CD1c-positive myeloid dendritic cell (primary cell): ENCODE measurements around the gene MAGI2.

ENCODE experiments used
- DNase-seq: peaks from one replicate; pipeline ENCODE4 v3.0.0-alpha.2; 2016; ENCODE audit errors: extremely low spot score

Gene MAGI2

DNA sequence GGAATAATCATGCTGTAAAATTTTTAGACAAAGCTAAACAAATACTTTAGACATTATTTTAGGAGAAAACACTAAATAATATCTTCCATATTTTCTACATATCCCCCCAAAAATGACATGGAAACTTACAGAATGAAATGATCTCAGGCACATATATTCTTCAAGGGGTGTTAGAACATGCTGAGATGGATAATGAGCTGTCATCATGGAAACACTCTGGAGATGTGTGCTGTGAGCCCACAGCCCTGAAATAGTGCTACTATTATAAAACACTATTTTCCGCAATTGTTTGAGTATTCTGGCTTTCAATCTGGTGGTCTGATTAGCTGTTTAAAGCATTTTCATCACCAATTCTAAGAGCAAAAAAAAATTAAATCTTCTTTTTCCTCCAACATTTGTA lies 1269.2 kb downstream of the MAGI2 start:
- DNase-seq: no peak

DNA sequence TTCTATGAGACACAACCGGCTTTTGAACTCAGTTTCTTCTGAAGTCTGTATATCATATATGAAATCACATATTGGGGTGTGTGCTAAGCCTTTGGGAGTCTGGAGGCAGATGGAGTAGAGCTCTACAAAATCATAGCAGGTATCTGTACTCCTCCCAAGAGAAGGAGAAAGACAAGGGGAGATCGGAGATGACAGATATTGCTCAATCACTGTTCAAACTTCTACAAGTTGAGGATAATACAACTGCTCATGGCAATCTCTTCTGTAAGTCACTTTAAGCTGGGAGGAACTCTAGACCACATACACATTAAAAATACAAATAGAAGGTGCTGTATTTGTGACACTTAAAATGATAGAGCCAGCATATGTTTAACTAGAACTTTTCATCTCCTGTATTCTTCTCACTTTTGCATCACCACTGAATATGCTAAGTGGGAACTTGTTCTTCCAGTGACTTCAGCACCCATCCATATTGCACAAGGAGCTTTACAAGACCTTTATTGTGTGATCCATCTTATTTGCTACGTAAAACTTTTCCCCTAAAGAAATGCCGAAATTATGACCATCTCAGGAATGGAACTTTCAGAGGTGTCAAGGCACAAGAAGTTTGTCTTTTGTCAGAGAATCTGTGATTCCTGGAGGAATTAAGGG lies 1273.5 kb downstream of the MAGI2 start:
- DNase-seq: no peak

DNA sequence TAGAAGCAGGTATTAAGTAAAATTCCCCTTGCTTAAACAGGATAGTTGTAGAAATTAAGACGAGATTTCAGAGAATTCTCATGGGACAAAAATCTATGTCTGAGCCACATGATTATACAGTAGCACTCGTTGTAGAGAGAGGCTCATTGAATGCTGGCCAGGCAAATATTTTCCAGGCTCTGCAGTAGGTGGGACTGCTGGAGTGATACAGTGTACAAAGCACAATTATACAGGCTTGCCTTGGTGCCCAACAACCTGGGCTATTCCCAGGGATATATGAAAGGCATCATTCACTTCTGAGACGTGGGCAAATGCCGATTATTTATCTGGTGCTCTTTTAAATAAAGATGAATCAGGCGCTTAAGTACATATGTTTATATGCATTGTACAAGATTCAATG lies 1274.3 kb downstream of the MAGI2 start:
- DNase-seq: no peak

- DNase-seq: no peak
Measured at GRCh38 chr7:78178319-78178718, 1275.1 kb downstream of the MAGI2 start.

DNA sequence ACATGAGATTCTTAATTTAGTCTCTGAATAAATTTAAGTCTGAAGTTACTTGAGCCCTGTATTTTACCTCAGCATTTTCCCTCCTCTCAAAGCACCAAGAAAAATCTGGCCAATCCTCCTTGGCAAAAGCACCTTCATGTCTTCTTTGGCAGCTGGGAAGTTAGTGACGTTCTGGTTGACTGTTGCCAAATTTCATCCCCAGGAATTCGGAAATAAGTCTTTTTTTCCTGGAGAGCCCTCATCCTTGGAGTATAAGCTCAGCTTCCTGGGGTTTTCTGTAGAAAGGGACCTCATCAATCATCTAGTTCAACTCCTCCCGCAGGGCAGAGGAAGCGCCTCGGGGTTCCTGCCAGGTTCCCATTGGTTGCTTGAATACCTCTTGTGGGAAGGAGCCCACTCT lies 1277.3 kb downstream of the MAGI2 start:
- no peak for DNase-seq

GRCh38 chr7:78175330-78176100 lies 1278.0 kb downstream of the MAGI2 start:
- DNase-seq: no peak

DNA sequence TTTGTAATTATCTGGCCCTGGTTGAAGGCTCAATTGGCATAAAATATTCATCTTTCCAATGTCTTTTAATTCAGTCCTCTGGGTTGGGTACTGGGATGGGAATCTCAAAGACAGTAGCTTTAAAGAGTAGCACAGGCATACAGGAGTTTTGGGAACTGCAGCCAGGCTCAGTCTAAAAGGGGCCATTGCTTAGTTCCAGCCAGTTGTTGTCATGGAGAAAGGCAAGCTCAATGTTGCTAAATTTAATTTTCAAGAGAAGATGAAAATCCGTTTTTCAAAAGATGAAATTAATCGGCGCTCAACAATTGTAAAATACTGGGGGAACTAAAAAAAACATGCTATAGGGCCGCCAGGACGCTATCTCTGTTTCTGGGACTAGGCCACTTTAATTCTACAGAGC lies 1279.8 kb downstream of the MAGI2 start:
- DNase-seq: no peak

GRCh38 chr7:78172933-78173591 lies 1280.4 kb downstream of the MAGI2 start:
- DNase-seq: no peak

DNA sequence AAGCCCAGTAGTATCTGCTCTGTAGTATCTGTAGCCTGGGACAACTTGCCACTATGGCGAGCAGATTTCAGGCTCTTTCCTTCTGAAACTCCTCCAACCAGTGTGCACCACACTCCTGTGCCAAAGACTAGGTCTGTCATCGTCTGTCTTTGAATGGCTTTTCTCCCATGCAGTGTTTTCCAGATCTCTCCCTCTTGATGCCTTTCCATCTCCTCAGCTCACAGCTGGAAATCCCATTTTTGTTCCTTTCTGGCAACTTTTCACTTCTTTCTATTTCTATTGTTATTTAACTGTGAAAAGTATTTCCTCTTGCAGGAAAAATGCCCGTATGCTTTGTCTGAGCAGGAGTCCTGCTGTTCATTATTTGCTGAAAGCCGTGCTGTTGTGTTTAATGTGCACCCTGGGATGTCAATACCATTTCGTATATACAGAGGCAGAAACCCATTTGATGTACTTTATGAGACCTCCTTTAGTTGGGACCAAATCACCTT lies 1281.2 kb downstream of the MAGI2 start:
- DNase-seq: no peak

DNA sequence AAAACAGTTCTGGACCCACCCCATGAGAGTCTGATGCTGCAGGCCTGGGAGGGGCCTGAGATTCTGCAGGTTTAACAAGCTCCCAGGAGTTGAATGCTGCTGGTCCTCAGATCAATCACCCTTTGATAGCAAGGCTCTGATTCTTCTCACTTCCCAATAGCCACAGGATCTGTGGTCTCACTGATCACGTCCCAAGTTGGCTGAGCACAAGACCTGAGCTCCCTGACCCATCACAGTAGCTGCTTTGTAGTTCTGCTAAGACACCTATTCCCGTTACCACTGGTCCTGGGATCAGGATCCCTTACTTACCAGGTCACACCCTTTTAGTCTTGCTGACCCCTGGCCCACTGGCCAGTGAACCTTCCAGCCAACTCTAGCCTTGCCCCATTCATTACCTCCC lies 1282.1 kb downstream of the MAGI2 start:
- DNase-seq: no peak

- DNase-seq: no peak
Measured at GRCh38 chr7:78170815-78171214, 1282.7 kb downstream of the MAGI2 start.

- DNase-seq: no peak
Measured at GRCh38 chr7:78169992-78170391, 1283.5 kb downstream of the MAGI2 start.

DNA sequence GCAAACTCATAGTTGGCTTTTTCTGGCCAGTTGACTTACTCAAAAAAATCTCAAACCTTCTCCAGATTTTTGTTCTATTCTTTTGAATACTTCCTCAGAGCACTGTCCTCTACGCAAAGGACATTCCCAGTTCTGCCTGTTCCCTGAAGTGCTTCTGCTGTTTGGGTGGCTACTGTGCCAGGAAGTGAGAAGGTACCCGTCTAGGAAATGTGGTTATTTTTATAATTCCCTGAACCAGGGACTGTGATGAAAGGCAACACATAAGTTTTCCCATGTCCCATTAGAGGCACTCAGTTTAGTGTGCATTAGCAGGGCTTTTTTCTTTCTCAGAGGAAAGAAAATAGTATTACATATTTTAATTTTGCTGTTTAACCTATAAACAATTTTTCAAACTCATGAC lies 1284.6 kb downstream of the MAGI2 start:
- DNase-seq: no peak

DNA sequence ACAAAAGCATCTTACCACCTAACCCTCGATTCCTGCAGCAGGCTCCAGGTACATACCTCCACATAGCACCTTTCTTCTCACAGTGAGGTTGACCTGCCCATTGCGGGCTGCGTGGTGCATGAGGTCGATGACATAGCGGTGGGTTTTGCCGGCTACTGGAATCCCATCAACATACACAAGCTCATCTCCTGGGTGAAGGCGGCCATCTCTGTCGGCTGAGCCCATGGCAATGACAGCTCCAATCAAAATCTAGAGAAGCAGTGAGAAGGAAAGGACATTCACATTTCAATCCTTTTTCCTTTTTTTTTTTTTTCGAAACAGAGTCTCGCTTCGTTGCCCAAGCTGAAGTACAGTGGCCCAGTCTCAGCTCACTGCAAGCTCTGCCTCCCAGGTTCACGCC lies 1285.6 kb downstream of the MAGI2 start:
- no peak for DNase-seq

- DNase-seq: no peak
Measured at GRCh38 chr7:78165854-78166253, 1287.6 kb downstream of the MAGI2 start.

DNA sequence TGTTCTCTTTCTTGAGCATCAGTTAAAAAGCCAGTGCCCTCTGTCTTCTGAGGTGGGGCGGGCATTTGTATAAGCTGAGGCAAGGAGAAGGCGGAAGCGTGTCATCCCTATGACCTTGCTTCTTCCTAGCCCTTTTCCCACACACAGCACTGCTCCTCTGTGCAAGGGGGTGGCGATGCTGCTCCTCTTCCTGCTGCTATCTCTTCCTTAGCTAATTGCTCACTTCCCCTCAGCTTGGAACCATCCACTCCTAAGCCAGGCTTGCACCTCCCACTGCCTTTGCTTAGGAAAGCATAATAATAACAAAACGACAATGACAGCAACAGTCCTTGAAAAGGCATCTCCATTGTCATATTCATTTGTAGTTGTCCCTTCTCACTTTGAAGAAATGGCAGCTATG lies 1288.0 kb downstream of the MAGI2 start:
- no peak for DNase-seq

DNA sequence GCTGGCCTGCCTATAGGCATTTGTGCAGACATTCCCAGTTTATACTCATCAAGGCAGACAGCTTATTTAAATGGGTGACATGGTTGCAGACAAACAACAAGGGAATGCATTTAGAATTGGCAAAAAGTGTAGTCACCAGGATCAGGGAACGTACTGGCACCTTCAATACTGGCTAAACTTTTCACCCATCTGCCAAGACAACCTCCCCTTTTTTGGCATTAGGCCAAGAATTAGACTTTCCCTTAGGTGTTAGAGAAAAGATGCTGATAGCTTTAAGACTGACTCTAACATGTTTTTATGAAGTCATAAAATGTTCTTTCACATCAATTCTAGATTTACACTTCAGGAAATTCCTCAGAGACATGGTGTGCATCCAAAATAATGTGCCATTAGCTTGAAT lies 1289.0 kb downstream of the MAGI2 start:
- DNase-seq: no peak

- DNase-seq: no peak
Measured at GRCh38 chr7:78161781-78162180, 1291.7 kb downstream of the MAGI2 start.

- no peak for DNase-seq
Measured at GRCh38 chr7:78159545-78159944, 1293.9 kb downstream of the MAGI2 start.

DNA sequence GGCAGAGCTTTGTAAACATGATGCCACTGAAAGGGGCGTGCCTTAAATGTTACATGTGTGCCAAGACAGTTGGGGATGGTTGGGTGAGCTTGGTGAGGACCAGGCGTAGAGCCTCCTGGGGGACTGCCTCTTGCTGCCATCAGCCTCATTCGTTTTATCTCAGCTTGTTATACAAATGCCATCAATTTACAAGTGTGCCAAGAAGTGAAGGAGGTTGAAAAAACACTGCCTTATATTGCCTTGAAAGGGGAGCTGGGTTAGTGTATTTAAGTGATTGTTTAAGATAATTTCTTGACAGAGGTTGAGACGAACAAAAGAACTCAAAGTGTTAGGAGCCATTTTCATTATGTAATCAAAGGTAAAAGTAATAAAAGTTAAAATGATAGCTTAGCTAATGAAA lies 1300.2 kb downstream of the MAGI2 start:
- no peak for DNase-seq

GRCh38 chr7:78151229-78151628 lies 1302.2 kb downstream of the MAGI2 start:
- DNase-seq: no peak

GRCh38 chr7:78149787-78150186 lies 1303.7 kb downstream of the MAGI2 start:
- DNase-seq: no peak
